Activated T-cell treated with anti-CD3 and anti-CD28 coated beads, Interleukin-2, amount 50 U/mL, for 4 hours (primary cell): ENCODE measurements around the gene S100A8. TPM values are rescaled to one million over a fixed set of nuclear protein-coding genes. Genes with fewer than 3 reads are reported as not detected.
"Not testable (repeated sequence)": the region's sequence is repeated elsewhere in the genome, so short reads cannot be mapped to it uniquely, and the experiment has no call there.

Experiments used
- ATAC-seq, 2 donors: fragments of 200-7000 bp; cut with Tn5 transposase; one replicate each; pipeline ENCODE4 v1.10.0; 2021
- DNase-seq: peaks from one replicate; pipeline ENCODE4 v3.0.0-alpha.2; 2020
- H3K27me3 Mint-ChIP-seq: one replicate; pipeline ENCODE4 v1.8.0; 2021; ENCODE audit warnings: low read depth, mixed read lengths
- H3K36me3 Mint-ChIP-seq: one replicate; pipeline ENCODE4 v1.8.0; 2022; ENCODE audit warnings: mixed read lengths; ENCODE audit not compliant: insufficient read depth
- H3K4me1 Mint-ChIP-seq: one replicate; pipeline ENCODE4 v1.8.0; 2021; ENCODE audit warnings: low read depth, mixed read lengths
- H3K4me3 Mint-ChIP-seq: one replicate; pipeline ENCODE4 v1.8.0; 2021; ENCODE audit warnings: mild to moderate bottlenecking, moderate library complexity, mixed read lengths
- H3K9me3 Mint-ChIP-seq: one replicate; pipeline ENCODE4 v1.8.0; 2021; ENCODE audit warnings: mixed read lengths
- total RNA-seq, 3 donors: library from RNA; stranded (reverse); gene quantifications; one replicate each; pipeline ENCODE4 v1.2.1, GENCODE V29; 2021

Gene S100A8
- total RNA-seq, 3 donors from 2014 or later = not detected

GRCh38 chr1:153356392-153357075 lies 34.3 kb downstream of the S100A8 start:
- H3K4me1 Mint-ChIP-seq = peaks cover 14% of the 10 kb centered on the region
- H3K36me3 Mint-ChIP-seq = no peaks in the 10 kb centered on the region
- no peaks in the 10 kb centered on the region for H3K9me3 Mint-ChIP-seq
- ATAC-seq (no peak), DNase-seq (no peak)
- H3K27me3 Mint-ChIP-seq = peaks cover 2% of the 10 kb centered on the region
- H3K4me3 Mint-ChIP-seq = no peak overlapping the region

GRCh38 chr1:153355445-153356071 lies 35.3 kb downstream of the S100A8 start:
- Mint-ChIP-seq H3K4me1 (peaks cover 14% of the 10 kb centered on the region), H3K27me3 (peaks cover 4% of the 10 kb centered on the region), H3K9me3 (no peaks in the 10 kb centered on the region), H3K4me3 (no peak overlapping the region), H3K36me3 (no peaks in the 10 kb centered on the region)
- peak; percentile 69 to 81 for ATAC-seq
- DNase-seq = no peak

DNA sequence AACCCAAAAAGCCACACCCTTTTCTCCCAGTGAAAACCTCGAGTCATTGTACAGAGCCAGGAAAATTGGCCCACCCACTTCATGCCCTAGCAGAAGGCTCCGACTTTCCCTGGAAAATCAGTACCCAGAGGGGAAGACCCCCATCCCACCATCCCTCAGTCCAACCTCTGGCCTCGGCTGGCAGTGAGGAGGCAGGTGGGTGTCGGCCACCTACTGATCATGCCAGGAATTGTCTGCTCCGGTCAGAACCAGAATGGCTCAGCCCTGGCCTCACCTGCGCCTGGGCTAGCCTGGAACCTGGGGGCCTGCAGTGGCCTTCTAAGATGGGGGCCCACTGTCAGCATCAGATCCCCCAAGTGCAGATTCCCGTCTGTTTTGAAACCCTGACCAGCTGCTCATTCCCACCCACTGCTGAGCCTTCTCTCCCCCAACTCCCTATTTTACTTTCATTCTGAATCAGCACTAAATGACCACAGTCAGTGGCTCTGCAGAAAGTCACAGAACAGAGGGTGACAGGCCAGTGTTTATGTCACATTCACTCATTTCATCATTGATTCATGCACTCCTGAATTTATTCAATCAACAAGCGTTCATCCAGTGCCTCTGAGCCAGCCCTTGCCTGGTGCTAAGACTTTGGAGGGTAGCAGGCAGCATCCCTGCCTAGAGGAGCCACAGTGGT lies 36.2 kb downstream of the S100A8 start:
- H3K4me3 Mint-ChIP-seq = no peak overlapping the region
- no peaks in the 10 kb centered on the region for H3K9me3 Mint-ChIP-seq
- H3K27me3 Mint-ChIP-seq = peaks cover 9% of the 10 kb centered on the region
- peaks cover 14% of the 10 kb centered on the region for H3K4me1 Mint-ChIP-seq
- DNase-seq (no peak), ATAC-seq (no peak)
- no peaks in the 10 kb centered on the region for H3K36me3 Mint-ChIP-seq

GRCh38 chr1:153353226-153353947 lies 37.5 kb downstream of the S100A8 start:
- no peaks in the 10 kb centered on the region for H3K9me3 Mint-ChIP-seq
- peaks cover 14% of the 10 kb centered on the region for H3K27me3 Mint-ChIP-seq
- H3K36me3 Mint-ChIP-seq = no peaks in the 10 kb centered on the region
- no peak overlapping the region for H3K4me3 Mint-ChIP-seq
- peaks cover 14% of the 10 kb centered on the region for H3K4me1 Mint-ChIP-seq
- DNase-seq (no peak), ATAC-seq (no peak)

GRCh38 chr1:153352523-153352922 lies 38.4 kb downstream of the S100A8 start:
- no peak overlapping the region for H3K4me3 Mint-ChIP-seq
- H3K36me3 Mint-ChIP-seq = no peaks in the 10 kb centered on the region
- no peaks in the 10 kb centered on the region for H3K9me3 Mint-ChIP-seq
- peaks cover 7% of the 10 kb centered on the region for H3K4me1 Mint-ChIP-seq
- peaks cover 16% of the 10 kb centered on the region for H3K27me3 Mint-ChIP-seq
- DNase-seq = peak; percentile 51
- peak; percentile 52 to 62 for ATAC-seq

DNA sequence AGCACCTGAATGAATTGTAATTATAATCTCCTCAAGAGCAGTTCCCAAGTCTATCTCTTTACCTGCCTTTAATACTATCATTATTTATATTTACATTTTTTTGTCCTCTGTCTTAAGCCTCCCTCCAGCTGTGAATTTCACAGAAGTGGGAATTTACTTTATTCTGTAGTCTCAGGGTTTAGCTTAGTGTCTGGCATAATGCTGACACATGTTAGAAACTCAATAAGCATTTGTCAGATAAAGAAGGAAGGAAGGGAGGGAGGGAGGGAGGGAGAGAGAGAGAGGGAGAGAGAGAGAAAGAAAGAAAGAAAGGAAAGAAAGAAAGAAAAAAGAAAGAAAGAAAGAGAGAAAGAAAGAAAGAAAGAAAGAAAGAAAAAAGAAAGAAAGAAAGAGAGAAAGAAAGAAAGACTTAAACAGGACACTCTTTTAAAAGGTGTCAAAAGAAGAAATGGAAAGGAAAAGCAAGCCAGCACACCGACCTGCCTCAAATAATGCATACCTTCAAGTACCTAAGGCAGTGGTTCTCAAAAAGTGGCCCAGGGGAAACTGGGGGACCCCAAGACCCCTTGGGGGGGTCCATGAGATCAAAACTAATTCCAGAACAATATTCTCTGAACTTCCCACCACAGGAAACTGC lies 40.4 kb downstream of the S100A8 start:
- Mint-ChIP-seq H3K36me3 (no peaks in the 10 kb centered on the region), H3K4me3 (no peak overlapping the region), H3K9me3 (no peaks in the 10 kb centered on the region), H3K27me3 (peaks cover 28% of the 10 kb centered on the region), H3K4me1 (peaks cover 13% of the 10 kb centered on the region)
- ATAC-seq (no peak), DNase-seq (no peak)

GRCh38 chr1:153349363-153350320 lies 41.2 kb downstream of the S100A8 start:
- H3K9me3 Mint-ChIP-seq = no peaks in the 10 kb centered on the region
- peaks cover 30% of the 10 kb centered on the region for H3K27me3 Mint-ChIP-seq
- peaks cover 20% of the 10 kb centered on the region for H3K4me1 Mint-ChIP-seq
- H3K4me3 Mint-ChIP-seq = no peak overlapping the region
- H3K36me3 Mint-ChIP-seq = no peaks in the 10 kb centered on the region
- ATAC-seq = no peak
- no peak for DNase-seq

GRCh38 chr1:153348511-153349362 lies 42.1 kb downstream of the S100A8 start, which contains the start of gene PGLYRP4:
Gene PGLYRP4 (minus strand): TSS chr1:153348841. CDS start chr1:153347932, 909 bp downstream.
- no peaks in the 10 kb centered on the region for H3K36me3 Mint-ChIP-seq
- peaks cover 34% of the 10 kb centered on the region for H3K27me3 Mint-ChIP-seq
- no peak for ATAC-seq
- peaks cover 25% of the 10 kb centered on the region for H3K4me1 Mint-ChIP-seq
- H3K4me3 Mint-ChIP-seq = no peak within 1 kb of the TSS
- DNase-seq = no peak
- H3K9me3 Mint-ChIP-seq = no peaks in the 10 kb centered on the region

- H3K9me3 Mint-ChIP-seq = no peaks in the 10 kb centered on the region
- H3K27me3 Mint-ChIP-seq = peaks cover 34% of the 10 kb centered on the region
These were observed 43.0 kb downstream of the S100A8 start for GRCh38 chr1:153347856-153348255.

GRCh38 chr1:153347049-153347448 lies 43.8 kb downstream of the S100A8 start:
- not testable (repeated sequence) for DNase-seq, ATAC-seq
- peaks cover 40% of the 10 kb centered on the region for H3K27me3 Mint-ChIP-seq

More at GRCh38 chr1:153347856-153348255, 43.0 kb downstream of the S100A8 start:
- Mint-ChIP-seq H3K4me3 (no peak overlapping the region), H3K36me3 (no peaks in the 10 kb centered on the region), H3K4me1 (peaks cover 28% of the 10 kb centered on the region)
- DNase-seq (no peak), ATAC-seq (no peak)

DNA sequence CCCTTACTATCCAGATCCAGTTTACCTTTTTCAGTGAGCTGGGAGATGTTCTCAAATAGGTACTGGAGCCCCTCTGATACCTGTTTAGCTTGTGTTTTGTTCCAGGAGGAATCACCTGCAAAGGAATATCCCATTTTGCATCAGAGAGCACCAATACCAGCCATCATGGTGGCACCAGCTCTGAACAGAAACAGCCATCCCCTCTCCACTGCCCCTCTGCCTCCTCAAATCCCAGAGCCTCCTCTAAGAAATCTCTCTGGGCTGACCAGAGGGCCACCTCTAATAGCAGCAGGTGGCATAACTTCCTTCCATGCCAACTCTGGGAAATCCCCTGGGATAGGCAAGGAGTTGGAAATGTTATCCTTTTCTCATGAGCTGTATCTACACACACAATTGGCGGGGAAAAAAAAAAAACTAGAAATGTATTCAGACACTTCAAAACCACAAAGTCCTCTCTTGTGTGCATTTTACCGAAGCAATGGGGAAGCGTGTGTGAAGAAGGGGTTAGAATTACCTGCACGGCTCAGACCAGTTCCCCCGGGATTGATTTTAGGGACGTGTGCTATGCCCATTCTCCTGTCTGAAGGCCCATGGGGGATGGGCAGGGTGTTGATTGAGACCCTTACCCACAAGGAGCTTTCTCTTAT lies 44.7 kb downstream of the S100A8 start:
- Mint-ChIP-seq H3K36me3 (no peaks in the 10 kb centered on the region), H3K9me3 (no peaks in the 10 kb centered on the region), H3K4me1 (peaks cover 28% of the 10 kb centered on the region), H3K4me3 (no peak overlapping the region), H3K27me3 (peaks cover 39% of the 10 kb centered on the region)
- peak in 1 of 2 donors; percentile 12 for ATAC-seq
- DNase-seq = no peak

More at GRCh38 chr1:153347049-153347448, 43.8 kb downstream of the S100A8 start:
- H3K4me1 Mint-ChIP-seq = peaks cover 28% of the 10 kb centered on the region
- H3K4me3 Mint-ChIP-seq, H3K9me3 Mint-ChIP-seq, H3K36me3 Mint-ChIP-seq: not testable (repeated sequence)
